Breast epithelium (tissue), 4 donors: Measurements from ENCODE around the gene DNAI1. TPM values are rescaled to one million over a fixed set of nuclear protein-coding genes. Genes with fewer than 3 reads are reported as not detected.

ENCODE experiments used
- DNase-seq, 2 donors: peaks; one replicate each; pipeline ENCODE4 v3.0.0-alpha.2; 2019; ENCODE audit warnings: low spot score in 2 of 2
- H3K27ac ChIP-seq, 2 donors: fragments of 200-600 bp; sonication (generic) in 1 of 2; one replicate each; pipeline ENCODE4 v1.5.1; 2016 to 2019; ENCODE audit warnings: mild to moderate bottlenecking in 1 of 2
- H3K27me3 ChIP-seq, 2 donors: fragments of 200-600 bp; sonication (generic) in 1 of 2; one replicate each; pipeline versions ENCODE4 v1.5.1 to v1.6.0; 2017 to 2019; ENCODE audit warnings: control low read depth in 1 of 2, mild to moderate bottlenecking in 1 of 2
- H3K36me3 ChIP-seq: fragments of 200-600 bp; one replicate; pipeline ENCODE4 v1.5.1; 2019
- H3K4me1 ChIP-seq, 2 donors: fragments of 200-600 bp; sonication (generic); one replicate each; pipeline ENCODE4 v1.5.1; 2016 to 2019; ENCODE audit warnings: control low read depth in 1 of 2
- H3K4me3 ChIP-seq, 3 donors: fragments of 200-600 bp; sonication (generic); 1 replicate in 2 of 3; 2 replicates in 1 of 3; pipeline ENCODE4 v1.5.1; 2016 to 2019; ENCODE audit warnings: mild to moderate bottlenecking in 3 of 3, moderate library complexity in 2 of 3
- H3K9me3 ChIP-seq, 2 donors: fragments of 200-600 bp; sonication (generic) in 1 of 2; one replicate each; pipeline ENCODE4 v1.5.1; 2016 to 2019; ENCODE audit warnings: control low read depth in 1 of 2
- CTCF ChIP-seq, 3 donors: fragments of 450-650 bp; IDR thresholded peaks; one replicate each; pipeline ENCODE4 v1.5.1; 2016 to 2017; ENCODE audit warnings: antibody characterized with exemption in 3 of 3, mild to moderate bottlenecking in 3 of 3, moderate library complexity in 3 of 3
- POLR2A ChIP-seq: fragments of 450-650 bp; IDR thresholded peaks from one replicate; pipeline ENCODE4 v1.6.1; 2016; ENCODE audit warnings: antibody characterized with exemption, mild to moderate bottlenecking, moderate library complexity
- POLR2AphosphoS5 ChIP-seq, 3 donors: sonication (generic); formaldehyde crosslinking; IDR thresholded peaks; one replicate each; pipeline ENCODE4 v1.6.1; 2017; ENCODE audit warnings: antibody characterized with exemption in 3 of 3
- intact Hi-C: fragments of 100-400 bp; cut with DNase I; formaldehyde crosslinking; loops from one replicate; pipeline ENCODE4 v1.15.1; 2023; ENCODE audit warnings: low total_unique reads
- total RNA-seq, 3 donors: library from RNA; depleted of rRNA; stranded (reverse); fragments of >200 nt; gene quantifications; one replicate each; pipeline ENCODE4 v1.1.0, GENCODE V29; 2016

Gene DNAI1
- total RNA-seq, 3 donors from 2014 or later = 1.6 to 3.2 TPM; not detected in 1

GRCh38 chr9:34457266-34458012 lies 1.2 kb upstream of the DNAI1 start:
- peak; percentile 59 to 69 for DNase-seq
- H3K4me3 ChIP-seq = peak overlapping the region; percentile 78 to 88 (median 82)
- peak overlapping the region; percentile 75 to 87 for H3K27ac ChIP-seq
- intact Hi-C loops = no loop called here
- no peaks in the 10 kb centered on the region for H3K36me3 ChIP-seq
- H3K9me3 ChIP-seq = no peaks in the 10 kb centered on the region
- no peaks in the 10 kb centered on the region for H3K4me1 ChIP-seq
- TF ChIP-seq POLR2A = no peak
- TF ChIP-seq CTCF (IDR thresholded peaks at IDR 0.05) = no peak
- TF ChIP-seq POLR2AphosphoS5 (IDR thresholded peaks at IDR 0.05) = peak; percentile 34 to 73 (median 57)
- no peaks in the 10 kb centered on the region for H3K27me3 ChIP-seq

- H3K27me3 ChIP-seq = no peaks in the 10 kb centered on the region
- peak overlapping the region; percentile 33 to 87 for H3K27ac ChIP-seq
- peak overlapping the region in 2 of 3 donors; percentile 78 to 88 for H3K4me3 ChIP-seq
- H3K9me3 ChIP-seq = no peaks in the 10 kb centered on the region
- DNase-seq = no peak
- no peaks in the 10 kb centered on the region for H3K4me1 ChIP-seq
- intact Hi-C loops = no loop called here
- H3K36me3 ChIP-seq = no peaks in the 10 kb centered on the region
- TF ChIP-seq POLR2A (no peak), CTCF (IDR thresholded peaks at IDR 0.05) (no peak), POLR2AphosphoS5 (IDR thresholded peaks at IDR 0.05) (no peak)
Observed at GRCh38 chr9:34458959-34459340, 345 bp downstream of the DNAI1 start.

GRCh38 chr9:34459356-34459755 lies 751 bp downstream of the DNAI1 start:
- intact Hi-C loops = no loop called here
- TF ChIP-seq POLR2A (no peak), CTCF (IDR thresholded peaks at IDR 0.05) (no peak), POLR2AphosphoS5 (IDR thresholded peaks at IDR 0.05) (no peak)

GRCh38 chr9:34459941-34460340 lies 1.3 kb downstream of the DNAI1 start:
- H3K27ac ChIP-seq = no peak overlapping the region
- no peaks in the 10 kb centered on the region for H3K9me3 ChIP-seq
- H3K4me1 ChIP-seq = no peaks in the 10 kb centered on the region
- intact Hi-C loops = no loop called here
- no peak for DNase-seq
- H3K27me3 ChIP-seq = no peaks in the 10 kb centered on the region
- no peak overlapping the region for H3K4me3 ChIP-seq
- no peaks in the 10 kb centered on the region for H3K36me3 ChIP-seq
- TF ChIP-seq POLR2AphosphoS5 (IDR thresholded peaks at IDR 0.05) = no peak
- TF ChIP-seq CTCF (IDR thresholded peaks at IDR 0.05) = no peak
- TF ChIP-seq POLR2A = no peak

More at GRCh38 chr9:34459356-34459755, 751 bp downstream of the DNAI1 start:
- Histone ChIP-seq H3K27me3 (no peaks in the 10 kb centered on the region), H3K4me1 (no peaks in the 10 kb centered on the region), H3K36me3 (no peaks in the 10 kb centered on the region), H3K4me3 (no peak overlapping the region), H3K9me3 (no peaks in the 10 kb centered on the region), H3K27ac (peak overlapping the region in 1 of 2 donors; percentile 33)
- no peak for DNase-seq

GRCh38 chr9:34463098-34463900 lies 4.7 kb downstream of the DNAI1 start:
- Histone ChIP-seq H3K27me3 (no peaks in the 10 kb centered on the region), H3K4me3 (no peak overlapping the region), H3K27ac (no peak overlapping the region), H3K4me1 (no peaks in the 10 kb centered on the region), H3K36me3 (no peaks in the 10 kb centered on the region), H3K9me3 (no peaks in the 10 kb centered on the region)
- intact Hi-C loops = no loop called here
- TF ChIP-seq POLR2A (no peak), POLR2AphosphoS5 (IDR thresholded peaks at IDR 0.05) (no peak), CTCF (IDR thresholded peaks at IDR 0.05) (no peak)
- no peak for DNase-seq
